GM19324 (cell line): ENCODE results near the gene TRPT1.

Experiments
- ATAC-seq: cut with Tn5 transposase; IDR thresholded peaks from one replicate; pipeline ENCODE4 v1.9.1; 2021; ENCODE audit warnings: mild to moderate bottlenecking, moderate library complexity; ENCODE audit not compliant: unreplicated experiment, low FRiP score

Gene TRPT1

GRCh38 chr11:64185175-64185692, 40.8 kb downstream of the TRPT1 start:
- ATAC-seq = peak; percentile 18

- ATAC-seq = no peak
Observed at GRCh38 chr11:64183890-64184289, 42.1 kb downstream of the TRPT1 start.

GRCh38 chr11:64181506-64182411, 44.2 kb downstream of the TRPT1 start:
- no peak for ATAC-seq

GRCh38 chr11:64180891-64181290, 45.1 kb downstream of the TRPT1 start:
- no peak for ATAC-seq

- no peak for ATAC-seq
Observed at GRCh38 chr11:64178951-64179639, 46.9 kb downstream of the TRPT1 start.

GRCh38 chr11:64178203-64178602, 47.8 kb downstream of the TRPT1 start:
- ATAC-seq = no peak

- no peak for ATAC-seq
Observed at GRCh38 chr11:64176751-64177150, 49.2 kb downstream of the TRPT1 start.
